SK-N-SH (cell line): ENCODE results near the gene CDHR3. TPM values are rescaled to one million over a fixed set of nuclear protein-coding genes. Genes with fewer than 3 reads are reported as not detected.

Experiments
- CTCF ChIA-PET: fragments of 300-600, 350-600 bp; formaldehyde crosslinking; extraction: SDS; loops from one replicate; lab custom pipeline; 2021; lab: Yijun Ruan, JAX
- POLR2A ChIA-PET: fragments of 350-600 bp; sonication (Branson Sonifier 250); formaldehyde crosslinking; extraction: SDS; loops from one replicate; lab custom pipeline; 2020; ENCODE audit warnings: antibody characterized with exemption, inconsistent platforms; lab: Yijun Ruan, JAX
- DNase-seq: peaks from one replicate; pipeline ENCODE4 v3.0.0; 2012
- H2AFZ ChIP-seq: fragments of 200-600 bp; sonication (generic); 2 replicates; pipeline ENCODE4 v1.8.1; 2016; ENCODE audit warnings: antibody characterized with exemption, mild to moderate bottlenecking, low read depth
- H3F3A ChIP-seq: fragments of 200-600 bp; sonication (generic); replicated peaks from 2 replicates; pipeline ENCODE3; 2016; ENCODE audit warnings: antibody characterized with exemption, mild to moderate bottlenecking; ENCODE audit not compliant: insufficient read depth
- H3K27ac ChIP-seq, 2 experiments: fragments of 200-500 bp in 1 of 2; fragments of 200-600 bp in 1 of 2; sonication (Bioruptor generic) in 1 of 2; sonication (generic), shearing (Covaris generic) in 1 of 2; 2 replicates each; pipeline versions ENCODE4 v1.5.1 to v1.6.1; 2014 to 2016; ENCODE audit warnings: low read depth in 2 of 2, inconsistent platforms in 1 of 2, low read length in 1 of 2, mild to moderate bottlenecking in 1 of 2, mixed read lengths in 1 of 2
- H3K27me3 ChIP-seq: fragments of 200-600 bp; sonication (generic), shearing (Covaris generic); 2 replicates; pipeline ENCODE4 v1.6.1; 2016; ENCODE audit warnings: mixed run types; ENCODE audit not compliant: insufficient read depth
- H3K36me3 ChIP-seq, 2 experiments: fragments of 200-500 bp in 1 of 2; fragments of 200-600 bp in 1 of 2; sonication (Bioruptor generic) in 1 of 2; sonication (generic) in 1 of 2; replicated peaks in 1 of 2; 2 replicates each; pipeline versions ENCODE3 to v1.5.1; 2014 to 2016; ENCODE audit warnings: low read length in 1 of 2, mild to moderate bottlenecking in 1 of 2; ENCODE audit not compliant: insufficient read depth in 2 of 2, control insufficient read depth in 1 of 2
- H3K4me1 ChIP-seq, 2 experiments: fragments of 200-500 bp in 1 of 2; fragments of 200-600 bp in 1 of 2; sonication (Bioruptor generic) in 1 of 2; sonication (generic), shearing (Covaris generic) in 1 of 2; 2 replicates each; pipeline versions ENCODE4 v1.5.1 to v1.6.1; 2014 to 2016; ENCODE audit warnings: low read depth in 1 of 2, low read length in 1 of 2, mixed run types in 1 of 2; ENCODE audit not compliant: insufficient read depth in 2 of 2, control insufficient read depth in 1 of 2
- H3K4me2 ChIP-seq: fragments of 200-600 bp; sonication (generic), shearing (Covaris generic); 2 replicates; pipeline ENCODE4 v1.6.1; 2017; ENCODE audit warnings: mixed run types
- H3K4me3 ChIP-seq, 2 experiments: fragments of 200-500 bp in 1 of 2; fragments of 200-600 bp in 1 of 2; sonication (Bioruptor generic) in 1 of 2; sonication (generic), shearing (Covaris generic) in 1 of 2; 2 replicates each; pipeline versions ENCODE4 v1.5.1 to v1.8.1; 2014 to 2016; ENCODE audit warnings: low read depth in 2 of 2, inconsistent platforms in 1 of 2, low read length in 1 of 2, mild to moderate bottlenecking in 1 of 2, mixed read lengths in 1 of 2, moderate library complexity in 1 of 2
- H3K79me2 ChIP-seq: fragments of 200-600 bp; sonication (generic); 2 replicates; pipeline ENCODE4 v1.8.1; 2017; ENCODE audit warnings: mild to moderate bottlenecking; ENCODE audit not compliant: insufficient read depth
- H3K9ac ChIP-seq: fragments of 200-600 bp; sonication (generic); 2 replicates; pipeline ENCODE4 v1.6.1; 2017; ENCODE audit warnings: mixed run types
- H3K9me2 ChIP-seq: fragments of 200-600 bp; sonication (generic); 2 replicates; pipeline ENCODE4 v1.6.1; 2017; ENCODE audit warnings: mixed run types
- H3K9me3 ChIP-seq: fragments of 200-600 bp; sonication (generic); 2 replicates; pipeline ENCODE4 v1.6.1; 2017; ENCODE audit warnings: mixed run types, mild to moderate bottlenecking, moderate library complexity
- H4K20me1 ChIP-seq: fragments of 200-600 bp; sonication (generic); 2 replicates; pipeline ENCODE4 v1.6.1; 2017; ENCODE audit warnings: mild to moderate bottlenecking, mixed run types; ENCODE audit not compliant: insufficient read depth
- EZH2phosphoT487 ChIP-seq: fragments of 200-600 bp; sonication (generic); IDR thresholded peaks from 2 replicates; pipeline ENCODE4 v1.6.1; 2017; ENCODE audit warnings: low read depth, mixed run types, mild to moderate bottlenecking, antibody characterized with exemption, moderate library complexity, borderline replicate concordance
- FOSL2 ChIP-seq: IDR thresholded peaks from 2 replicates; pipeline ENCODE4 v1.4.0; 2012; ENCODE audit warnings: low read depth, mild to moderate bottlenecking, moderate library complexity, borderline replicate concordance
- FOXJ3 ChIP-seq: sonication (generic); formaldehyde crosslinking; IDR thresholded peaks from 2 replicates; pipeline ENCODE4 v1.5.1; 2020; ENCODE audit warnings: mild to moderate bottlenecking, missing genetic modification reagents
- FOXM1 ChIP-seq: IDR thresholded peaks from 2 replicates; pipeline ENCODE4 v1.4.0; 2012; ENCODE audit warnings: low read depth, mild to moderate bottlenecking
- GATA2 ChIP-seq: sonication (generic); formaldehyde crosslinking; IDR thresholded peaks from 2 replicates; pipeline ENCODE4 v1.5.0; 2020; ENCODE audit warnings: mild to moderate bottlenecking, missing genetic modification reagents
- NFIC ChIP-seq: IDR thresholded peaks from 2 replicates; pipeline ENCODE4 v1.4.0; 2012; ENCODE audit warnings: borderline replicate concordance
- NRF1 ChIP-seq: IDR thresholded peaks from 2 replicates; pipeline ENCODE4 v1.6.1; 2012; ENCODE audit warnings: low read depth, mild to moderate bottlenecking, low read length
- RAD21 ChIP-seq: IDR thresholded peaks from 2 replicates; pipeline ENCODE4 v1.6.1; 2012; ENCODE audit warnings: mild to moderate bottlenecking, low read length
- RCOR1 ChIP-seq: fragments of 150-350 bp; IDR thresholded peaks from 2 replicates; pipeline ENCODE4 v1.6.1; 2017; ENCODE audit warnings: antibody characterized with exemption, low read length
- RFX5 ChIP-seq: IDR thresholded peaks from 2 replicates; pipeline ENCODE4 v1.6.1; 2012; ENCODE audit warnings: mild to moderate bottlenecking, improper control_type of control experiment, low read length
- RXRA ChIP-seq: IDR thresholded peaks from 2 replicates; pipeline ENCODE4 v1.4.0; 2012; ENCODE audit warnings: low read depth, mild to moderate bottlenecking, borderline replicate concordance
- TEAD4 ChIP-seq: IDR thresholded peaks from 2 replicates; pipeline ENCODE4 v1.4.0; 2012; ENCODE audit warnings: mild to moderate bottlenecking, borderline replicate concordance; ENCODE audit not compliant: insufficient read depth
- YY1 ChIP-seq: IDR thresholded peaks from 2 replicates; pipeline ENCODE4 v1.4.0; 2012; ENCODE audit warnings: low read depth, mild to moderate bottlenecking
- WGBS: methylation state at CpG from one replicate; pipeline ENCODE4 v1.1.6; 2017; ENCODE audit warnings: low lambda C conversion rate; 5-methylcytosine and 5-hydroxymethylcytosine counted together
- polyA plus RNA-seq, 3 experiments: library from polyadenylated mRNA; depleted of rRNA; stranded (reverse); fragments of >200 nt; gene quantifications; 2 replicates each; pipeline ENCODE4 v1.2.3, GENCODE V29; 2012
- TF ChIP-seq, protein P1 (sequence below): fragments of 150-350 bp; IDR thresholded peaks from 2 replicates; pipeline ENCODE4 v1.6.1; 2016; ENCODE audit warnings: mild to moderate bottlenecking, low read depth, low read length
- TF ChIP-seq, protein P2 (sequence below): fragments of 200-600 bp; sonication (generic); IDR thresholded peaks from 2 replicates; pipeline ENCODE4 v1.6.1; 2017; ENCODE audit warnings: antibody characterized with exemption, mild to moderate bottlenecking, moderate library complexity
- TF ChIP-seq, protein P3 (sequence below): IDR thresholded peaks from 2 replicates; pipeline ENCODE4; 2012

The CDHR3 gene
- polyA plus RNA-seq, 1 of the 3 experiments (the other 2 are of a cell fraction): 7.5 TPM

DNA sequence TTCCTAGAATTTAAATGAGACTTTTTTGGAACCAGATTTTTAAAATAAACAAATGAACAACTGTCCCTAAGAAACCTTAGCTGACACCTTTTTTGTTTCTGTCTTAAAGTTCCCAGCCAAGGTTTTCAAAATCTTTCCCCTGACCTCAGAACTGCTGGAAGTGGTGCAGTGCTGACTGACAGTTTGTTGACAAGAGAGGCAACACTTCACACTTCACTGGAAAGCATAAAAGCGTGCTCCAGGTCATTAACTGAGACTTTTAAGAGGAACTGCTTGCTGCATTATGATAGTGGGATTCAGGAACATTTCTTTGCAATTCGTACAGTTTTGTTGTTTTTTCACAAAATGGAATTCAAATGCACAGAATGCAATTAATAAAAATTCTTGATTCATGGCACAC, 112.9 kb downstream of the CDHR3 start:
- Histone ChIP-seq H4K20me1 (no peaks in the 10 kb centered on the region), H3K9ac (no peak overlapping the region), H3K79me2 (no peaks in the 10 kb centered on the region), H3K27ac (no peak overlapping the region), H3K4me2 (no peak overlapping the region), H2AFZ (no peak overlapping the region), H3K4me1 (peaks cover 12 to 31% of the 10 kb centered on the region in 2 experiments; a peak in 3 of 4 replicates), H3K9me2 (no peaks in the 10 kb centered on the region), H3K4me3 (no peak overlapping the region)
- DNase-seq: no peak
- TF ChIP-seq FOXM1 (no peak), GATA2 (no peak), FOSL2 (no peak), YY1 (no peak), EZH2phosphoT487 (no peak), NFIC (no peak), FOXJ3 (no peak), RXRA (no peak), RFX5 (no peak), TEAD4 (no peak), NRF1 (no peak), RAD21 (no peak), RCOR1 (no peak)
- TF ChIP-seq, protein P1, sequence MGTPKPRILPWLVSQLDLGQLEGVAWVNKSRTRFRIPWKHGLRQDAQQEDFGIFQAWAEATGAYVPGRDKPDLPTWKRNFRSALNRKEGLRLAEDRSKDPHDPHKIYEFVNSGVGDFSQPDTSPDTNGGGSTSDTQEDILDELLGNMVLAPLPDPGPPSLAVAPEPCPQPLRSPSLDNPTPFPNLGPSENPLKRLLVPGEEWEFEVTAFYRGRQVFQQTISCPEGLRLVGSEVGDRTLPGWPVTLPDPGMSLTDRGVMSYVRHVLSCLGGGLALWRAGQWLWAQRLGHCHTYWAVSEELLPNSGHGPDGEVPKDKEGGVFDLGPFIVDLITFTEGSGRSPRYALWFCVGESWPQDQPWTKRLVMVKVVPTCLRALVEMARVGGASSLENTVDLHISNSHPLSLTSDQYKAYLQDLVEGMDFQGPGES: no peak
- TF ChIP-seq, protein P2, sequence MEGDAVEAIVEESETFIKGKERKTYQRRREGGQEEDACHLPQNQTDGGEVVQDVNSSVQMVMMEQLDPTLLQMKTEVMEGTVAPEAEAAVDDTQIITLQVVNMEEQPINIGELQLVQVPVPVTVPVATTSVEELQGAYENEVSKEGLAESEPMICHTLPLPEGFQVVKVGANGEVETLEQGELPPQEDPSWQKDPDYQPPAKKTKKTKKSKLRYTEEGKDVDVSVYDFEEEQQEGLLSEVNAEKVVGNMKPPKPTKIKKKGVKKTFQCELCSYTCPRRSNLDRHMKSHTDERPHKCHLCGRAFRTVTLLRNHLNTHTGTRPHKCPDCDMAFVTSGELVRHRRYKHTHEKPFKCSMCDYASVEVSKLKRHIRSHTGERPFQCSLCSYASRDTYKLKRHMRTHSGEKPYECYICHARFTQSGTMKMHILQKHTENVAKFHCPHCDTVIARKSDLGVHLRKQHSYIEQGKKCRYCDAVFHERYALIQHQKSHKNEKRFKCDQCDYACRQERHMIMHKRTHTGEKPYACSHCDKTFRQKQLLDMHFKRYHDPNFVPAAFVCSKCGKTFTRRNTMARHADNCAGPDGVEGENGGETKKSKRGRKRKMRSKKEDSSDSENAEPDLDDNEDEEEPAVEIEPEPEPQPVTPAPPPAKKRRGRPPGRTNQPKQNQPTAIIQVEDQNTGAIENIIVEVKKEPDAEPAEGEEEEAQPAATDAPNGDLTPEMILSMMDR: no peak
- TF ChIP-seq, protein P3, sequence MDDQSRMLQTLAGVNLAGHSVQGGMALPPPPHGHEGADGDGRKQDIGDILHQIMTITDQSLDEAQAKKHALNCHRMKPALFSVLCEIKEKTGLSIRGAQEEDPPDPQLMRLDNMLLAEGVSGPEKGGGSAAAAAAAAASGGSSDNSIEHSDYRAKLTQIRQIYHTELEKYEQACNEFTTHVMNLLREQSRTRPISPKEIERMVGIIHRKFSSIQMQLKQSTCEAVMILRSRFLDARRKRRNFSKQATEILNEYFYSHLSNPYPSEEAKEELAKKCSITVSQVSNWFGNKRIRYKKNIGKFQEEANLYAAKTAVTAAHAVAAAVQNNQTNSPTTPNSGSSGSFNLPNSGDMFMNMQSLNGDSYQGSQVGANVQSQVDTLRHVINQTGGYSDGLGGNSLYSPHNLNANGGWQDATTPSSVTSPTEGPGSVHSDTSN: no peak
- TF ChIP-seq, all 33 proteins: peak for 0
- H3F3A ChIP-seq: no peaks in the 10 kb centered on the region
- H3K27me3 ChIP-seq: no peaks in the 10 kb centered on the region
- no peaks in the 10 kb centered on the region for H3K36me3 ChIP-seq
- CTCF ChIA-PET: interaction anchor here (9.0 kb wide), 1 partner anchor 76 kb away, joined by 109 read pairs; no protein-coding TSS in a partner anchor
- POLR2A ChIA-PET: no interaction called here
- no peaks in the 10 kb centered on the region for H3K9me3 ChIP-seq
- WGBS: 87% methylated on average over 2 of the region's 2 CpGs
